Measurements from ENCODE around the gene SLCO1A2. TPM values are rescaled to one million over a fixed set of nuclear protein-coding genes. Genes with fewer than 3 reads are reported as not detected.

SLCO1A2 gene
- total and polyA plus RNA-seq, 2 experiments from 2014 or later, result 10.2 to 10.8 TPM

DNA sequence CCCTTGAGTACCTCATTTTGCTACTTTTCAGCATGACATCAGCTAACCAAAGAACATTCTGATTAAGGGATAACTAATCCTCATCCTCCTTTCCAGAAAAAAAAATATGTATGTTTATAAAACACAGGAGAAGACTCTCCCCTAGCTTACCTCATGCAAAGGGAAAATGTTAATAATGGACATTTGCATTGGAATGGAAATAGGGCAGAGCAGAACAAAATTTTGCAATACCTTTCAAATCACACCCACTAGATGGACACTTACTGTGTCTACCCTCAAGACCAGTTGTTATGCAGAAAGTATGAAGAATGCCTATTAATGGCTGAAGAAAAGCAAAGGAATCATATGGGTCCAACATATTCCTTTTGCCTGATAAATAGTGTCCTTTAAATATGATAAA, 8.9 kb upstream of the SLCO1A2 start (continued):
- TF ChIP-seq, protein P1, sequence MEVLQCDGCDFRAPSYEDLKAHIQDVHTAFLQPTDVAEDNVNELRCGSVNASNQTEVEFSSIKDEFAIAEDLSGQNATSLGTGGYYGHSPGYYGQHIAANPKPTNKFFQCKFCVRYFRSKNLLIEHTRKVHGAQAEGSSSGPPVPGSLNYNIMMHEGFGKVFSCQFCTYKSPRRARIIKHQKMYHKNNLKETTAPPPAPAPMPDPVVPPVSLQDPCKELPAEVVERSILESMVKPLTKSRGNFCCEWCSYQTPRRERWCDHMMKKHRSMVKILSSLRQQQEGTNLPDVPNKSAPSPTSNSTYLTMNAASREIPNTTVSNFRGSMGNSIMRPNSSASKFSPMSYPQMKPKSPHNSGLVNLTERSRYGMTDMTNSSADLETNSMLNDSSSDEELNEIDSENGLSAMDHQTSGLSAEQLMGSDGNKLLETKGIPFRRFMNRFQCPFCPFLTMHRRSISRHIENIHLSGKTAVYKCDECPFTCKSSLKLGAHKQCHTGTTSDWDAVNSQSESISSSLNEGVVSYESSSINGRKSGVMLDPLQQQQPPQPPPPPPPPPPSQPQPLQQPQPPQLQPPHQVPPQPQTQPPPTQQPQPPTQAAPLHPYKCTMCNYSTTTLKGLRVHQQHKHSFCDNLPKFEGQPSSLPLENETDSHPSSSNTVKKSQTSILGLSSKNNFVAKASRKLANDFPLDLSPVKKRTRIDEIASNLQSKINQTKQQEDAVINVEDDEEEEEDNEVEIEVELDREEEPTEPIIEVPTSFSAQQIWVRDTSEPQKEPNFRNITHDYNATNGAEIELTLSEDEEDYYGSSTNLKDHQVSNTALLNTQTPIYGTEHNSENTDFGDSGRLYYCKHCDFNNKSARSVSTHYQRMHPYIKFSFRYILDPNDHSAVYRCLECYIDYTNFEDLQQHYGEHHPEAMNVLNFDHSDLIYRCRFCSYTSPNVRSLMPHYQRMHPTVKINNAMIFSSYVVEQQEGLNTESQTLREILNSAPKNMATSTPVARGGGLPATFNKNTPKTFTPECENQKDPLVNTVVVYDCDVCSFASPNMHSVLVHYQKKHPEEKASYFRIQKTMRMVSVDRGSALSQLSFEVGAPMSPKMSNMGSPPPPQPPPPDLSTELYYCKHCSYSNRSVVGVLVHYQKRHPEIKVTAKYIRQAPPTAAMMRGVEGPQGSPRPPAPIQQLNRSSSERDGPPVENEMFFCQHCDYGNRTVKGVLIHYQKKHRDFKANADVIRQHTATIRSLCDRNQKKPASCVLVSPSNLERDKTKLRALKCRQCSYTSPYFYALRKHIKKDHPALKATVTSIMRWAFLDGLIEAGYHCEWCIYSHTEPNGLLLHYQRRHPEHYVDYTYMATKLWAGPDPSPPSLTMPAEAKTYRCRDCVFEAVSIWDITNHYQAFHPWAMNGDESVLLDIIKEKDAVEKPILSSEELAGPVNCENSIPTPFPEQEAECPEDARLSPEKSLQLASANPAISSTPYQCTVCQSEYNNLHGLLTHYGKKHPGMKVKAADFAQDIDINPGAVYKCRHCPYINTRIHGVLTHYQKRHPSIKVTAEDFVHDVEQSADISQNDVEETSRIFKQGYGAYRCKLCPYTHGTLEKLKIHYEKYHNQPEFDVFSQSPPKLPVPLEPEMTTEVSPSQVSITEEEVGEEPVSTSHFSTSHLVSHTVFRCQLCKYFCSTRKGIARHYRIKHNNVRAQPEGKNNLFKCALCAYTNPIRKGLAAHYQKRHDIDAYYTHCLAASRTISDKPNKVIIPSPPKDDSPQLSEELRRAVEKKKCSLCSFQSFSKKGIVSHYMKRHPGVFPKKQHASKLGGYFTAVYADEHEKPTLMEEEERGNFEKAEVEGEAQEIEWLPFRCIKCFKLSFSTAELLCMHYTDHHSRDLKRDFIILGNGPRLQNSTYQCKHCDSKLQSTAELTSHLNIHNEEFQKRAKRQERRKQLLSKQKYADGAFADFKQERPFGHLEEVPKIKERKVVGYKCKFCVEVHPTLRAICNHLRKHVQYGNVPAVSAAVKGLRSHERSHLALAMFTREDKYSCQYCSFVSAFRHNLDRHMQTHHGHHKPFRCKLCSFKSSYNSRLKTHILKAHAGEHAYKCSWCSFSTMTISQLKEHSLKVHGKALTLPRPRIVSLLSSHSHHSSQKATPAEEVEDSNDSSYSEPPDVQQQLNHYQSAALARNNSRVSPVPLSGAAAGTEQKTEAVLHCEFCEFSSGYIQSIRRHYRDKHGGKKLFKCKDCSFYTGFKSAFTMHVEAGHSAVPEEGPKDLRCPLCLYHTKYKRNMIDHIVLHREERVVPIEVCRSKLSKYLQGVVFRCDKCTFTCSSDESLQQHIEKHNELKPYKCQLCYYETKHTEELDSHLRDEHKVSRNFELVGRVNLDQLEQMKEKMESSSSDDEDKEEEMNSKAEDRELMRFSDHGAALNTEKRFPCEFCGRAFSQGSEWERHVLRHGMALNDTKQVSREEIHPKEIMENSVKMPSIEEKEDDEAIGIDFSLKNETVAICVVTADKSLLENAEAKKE (CRISPR knock-in tag; IDR thresholded peaks at IDR 0.05), result no peak
- no peak for TF ChIP-seq ZNF331 (CRISPR knock-in tag; IDR thresholded peaks at IDR 0.05; ENCODE audit: low read depth)
- TF ChIP-seq, protein P2, sequence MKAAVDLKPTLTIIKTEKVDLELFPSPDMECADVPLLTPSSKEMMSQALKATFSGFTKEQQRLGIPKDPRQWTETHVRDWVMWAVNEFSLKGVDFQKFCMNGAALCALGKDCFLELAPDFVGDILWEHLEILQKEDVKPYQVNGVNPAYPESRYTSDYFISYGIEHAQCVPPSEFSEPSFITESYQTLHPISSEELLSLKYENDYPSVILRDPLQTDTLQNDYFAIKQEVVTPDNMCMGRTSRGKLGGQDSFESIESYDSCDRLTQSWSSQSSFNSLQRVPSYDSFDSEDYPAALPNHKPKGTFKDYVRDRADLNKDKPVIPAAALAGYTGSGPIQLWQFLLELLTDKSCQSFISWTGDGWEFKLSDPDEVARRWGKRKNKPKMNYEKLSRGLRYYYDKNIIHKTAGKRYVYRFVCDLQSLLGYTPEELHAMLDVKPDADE (IDR thresholded peaks at IDR 0.05), result no peak

DNA sequence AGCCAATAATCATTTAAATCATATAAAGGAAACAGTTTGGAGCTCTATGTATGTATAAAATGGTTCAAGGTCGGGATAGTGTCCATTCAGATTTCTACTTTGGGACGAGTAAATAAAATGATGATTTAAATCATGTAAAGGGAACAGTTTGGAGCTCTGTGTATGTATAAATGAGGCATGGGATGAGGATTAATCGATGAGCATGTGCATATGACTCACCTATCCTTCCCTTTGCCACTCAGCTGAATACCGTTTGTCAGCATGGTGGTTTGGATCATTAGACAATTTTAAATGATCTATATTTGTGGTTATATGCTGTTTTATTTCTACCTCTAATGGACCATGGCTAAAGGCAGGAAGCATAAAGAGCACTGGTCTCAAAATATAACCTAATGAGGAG, 7.1 kb upstream of the SLCO1A2 start:
- Histone ChIP-seq H2AFZ (no peak overlapping the region), H3F3A (replicated peaks; ENCODE audit: low read depth) (no peaks in the 10 kb centered on the region), H3K4me2 (no peak overlapping the region), H3K79me2 (replicated peaks; ENCODE audit: insufficient read depth) (no peaks in the 10 kb centered on the region), H3K9me2 (ENCODE audit: insufficient read depth) (no peaks in the 10 kb centered on the region), H3K4me1 (ENCODE audit: insufficient read depth) (peaks cover 45% of the 10 kb centered on the region), H3K36me3 (ENCODE audit: insufficient read depth) (no peaks in the 10 kb centered on the region), H3K27ac (ENCODE audit: low read depth) (no peak overlapping the region), H4K20me1 (replicated peaks; ENCODE audit: insufficient read depth) (no peaks in the 10 kb centered on the region), H3K4me3 (no peak overlapping the region), H3K27me3 (ENCODE audit: insufficient read depth) (no peaks in the 10 kb centered on the region)
- no peaks in the 10 kb centered on the region for H3K27me3 Mint-ChIP-seq (ENCODE audit: insufficient read depth, low read depth, poor library complexity)
- no peak for DNase-seq (ENCODE audit: low spot score)
- H3K36me3 Mint-ChIP-seq (ENCODE audit: low read depth), result no peaks in the 10 kb centered on the region
- no peaks in the 10 kb centered on the region for H3K9me3 Mint-ChIP-seq
- no peak for ATAC-seq
- H3K4me1 Mint-ChIP-seq, result peaks cover 43% of the 10 kb centered on the region
- no peak overlapping the region for H3K4me3 Mint-ChIP-seq
- no peak overlapping the region; the same call in 1 of the 2 replicates for H3K27ac Mint-ChIP-seq
- TF ChIP-seq, protein P2 (IDR thresholded peaks at IDR 0.05), result no peak
- TF ChIP-seq EZH2 (IDR thresholded peaks at IDR 0.05; ENCODE audit: low read depth, unreplicated experiment) (no peak), JUNB (IDR thresholded peaks at IDR 0.05; ENCODE audit: unreplicated experiment) (no peak)
- TF ChIP-seq, protein P3, sequence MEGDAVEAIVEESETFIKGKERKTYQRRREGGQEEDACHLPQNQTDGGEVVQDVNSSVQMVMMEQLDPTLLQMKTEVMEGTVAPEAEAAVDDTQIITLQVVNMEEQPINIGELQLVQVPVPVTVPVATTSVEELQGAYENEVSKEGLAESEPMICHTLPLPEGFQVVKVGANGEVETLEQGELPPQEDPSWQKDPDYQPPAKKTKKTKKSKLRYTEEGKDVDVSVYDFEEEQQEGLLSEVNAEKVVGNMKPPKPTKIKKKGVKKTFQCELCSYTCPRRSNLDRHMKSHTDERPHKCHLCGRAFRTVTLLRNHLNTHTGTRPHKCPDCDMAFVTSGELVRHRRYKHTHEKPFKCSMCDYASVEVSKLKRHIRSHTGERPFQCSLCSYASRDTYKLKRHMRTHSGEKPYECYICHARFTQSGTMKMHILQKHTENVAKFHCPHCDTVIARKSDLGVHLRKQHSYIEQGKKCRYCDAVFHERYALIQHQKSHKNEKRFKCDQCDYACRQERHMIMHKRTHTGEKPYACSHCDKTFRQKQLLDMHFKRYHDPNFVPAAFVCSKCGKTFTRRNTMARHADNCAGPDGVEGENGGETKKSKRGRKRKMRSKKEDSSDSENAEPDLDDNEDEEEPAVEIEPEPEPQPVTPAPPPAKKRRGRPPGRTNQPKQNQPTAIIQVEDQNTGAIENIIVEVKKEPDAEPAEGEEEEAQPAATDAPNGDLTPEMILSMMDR (conservative IDR thresholded peaks at IDR 0.05; ENCODE audit: low read depth in 2 of 2), result no peak

All from GM23338 (cell line).